Measurements from ENCODE around the gene IFNAR1.

- TF ChIP-seq CTCF (IDR thresholded peaks at IDR 0.05 in 8 of 11, conservative IDR thresholded peaks at IDR 0.05 in 3 of 11) (no peak), POLR2A (IDR thresholded peaks at IDR 0.05) (no peak), POLR2AphosphoS5 (IDR thresholded peaks at IDR 0.05) (no peak)
Measured at GRCh38 chr21:33368576-33368975, 43.8 kb downstream of the IFNAR1 start.

Data from spleen (tissue), 7 donors.